SK-N-MC (cell line): Measurements from ENCODE around the gene PACRG.

ENCODE experiments used
- DNase-seq: peaks from one replicate; pipeline ENCODE4 v3.0.0-alpha.2; 2011; ENCODE audit warnings: low read depth, low spot score
- H3K27ac ChIP-seq: fragments of 200-600 bp; sonication (generic); 2 replicates; pipeline ENCODE4 v1.5.1; 2016; ENCODE audit warnings: mixed run types
- H3K36me3 ChIP-seq: fragments of 200-600 bp; sonication (generic); 2 replicates; pipeline ENCODE4 v1.6.1; 2017; ENCODE audit warnings: antibody characterized with exemption, low read length, mixed read lengths; ENCODE audit not compliant: insufficient read depth
- H3K4me3 ChIP-seq: fragments of 200-600 bp; sonication (generic); 2 replicates; pipeline ENCODE4 v1.5.1; 2016
- H3K9ac ChIP-seq: fragments of 200-600 bp; sonication (generic); 2 replicates; pipeline ENCODE4 v1.8.0; 2017; ENCODE audit warnings: mixed run types, mixed read lengths; ENCODE audit not compliant: insufficient read length
- H3K9me3 ChIP-seq: fragments of 200-600 bp; sonication (generic); 2 replicates; pipeline ENCODE4 v1.6.1; 2017; ENCODE audit warnings: low read depth, mild to moderate bottlenecking, antibody characterized with exemption, low read length, moderate library complexity, mixed read lengths
- EZH2 ChIP-seq: fragments of 200-600 bp; sonication (generic); IDR thresholded peaks from one replicate; pipeline ENCODE4 v1.6.1; 2017; ENCODE audit warnings: antibody characterized with exemption
- FOXP2 ChIP-seq: optimal IDR thresholded peaks from 2 replicates; pipeline ENCODE3; 2011; ENCODE audit warnings: mild to moderate bottlenecking, moderate library complexity; ENCODE audit not compliant: insufficient read depth; ENCODE audit errors: extremely low read length, control extremely low read depth
- POLR2AphosphoS5 ChIP-seq: IDR thresholded peaks from 2 replicates; pipeline ENCODE4 v1.6.1; 2012; ENCODE audit warnings: mild to moderate bottlenecking, low read depth, low read length, borderline replicate concordance

Gene PACRG

DNA sequence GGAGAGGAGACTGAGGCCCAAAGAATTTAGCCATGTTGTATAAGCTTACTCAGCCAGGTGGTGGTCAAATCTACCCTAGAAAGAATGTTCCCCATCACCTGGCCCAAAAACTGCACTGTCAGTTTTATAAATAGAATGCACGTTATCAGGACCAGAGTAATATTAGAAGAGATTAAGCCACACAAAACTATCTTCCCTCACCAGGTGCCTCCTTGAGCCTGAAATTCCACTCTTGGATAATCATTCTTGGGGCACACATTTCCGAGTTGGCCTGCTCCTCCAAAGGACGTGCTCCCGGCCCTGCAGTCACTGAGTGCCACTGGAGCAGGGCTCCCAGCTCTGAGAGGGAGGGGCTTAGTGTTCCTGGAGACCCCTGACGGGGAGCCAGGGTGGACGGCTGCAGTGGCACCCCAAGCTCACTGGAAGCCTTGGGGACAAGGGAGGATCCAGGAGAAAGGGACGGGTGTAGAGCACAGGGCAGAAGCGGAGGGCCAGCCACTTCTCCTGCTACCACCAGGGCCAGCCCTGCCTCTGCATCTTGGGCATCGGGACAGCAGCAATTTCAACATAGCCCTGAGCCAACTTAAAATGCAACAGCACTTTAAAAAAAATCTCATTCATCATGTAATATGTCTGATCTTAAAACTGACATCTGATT lies 525.9 kb downstream of the PACRG start:
- H3K36me3 ChIP-seq: no peaks in the 10 kb centered on the region
- no peak overlapping the region for H3K9ac ChIP-seq
- DNase-seq: no peak
- H3K27ac ChIP-seq: no peak overlapping the region
- no peak overlapping the region for H3K4me3 ChIP-seq
- no peaks in the 10 kb centered on the region for H3K9me3 ChIP-seq
- TF ChIP-seq POLR2AphosphoS5 (no peak), FOXP2 (no peak), EZH2 (no peak)

DNA sequence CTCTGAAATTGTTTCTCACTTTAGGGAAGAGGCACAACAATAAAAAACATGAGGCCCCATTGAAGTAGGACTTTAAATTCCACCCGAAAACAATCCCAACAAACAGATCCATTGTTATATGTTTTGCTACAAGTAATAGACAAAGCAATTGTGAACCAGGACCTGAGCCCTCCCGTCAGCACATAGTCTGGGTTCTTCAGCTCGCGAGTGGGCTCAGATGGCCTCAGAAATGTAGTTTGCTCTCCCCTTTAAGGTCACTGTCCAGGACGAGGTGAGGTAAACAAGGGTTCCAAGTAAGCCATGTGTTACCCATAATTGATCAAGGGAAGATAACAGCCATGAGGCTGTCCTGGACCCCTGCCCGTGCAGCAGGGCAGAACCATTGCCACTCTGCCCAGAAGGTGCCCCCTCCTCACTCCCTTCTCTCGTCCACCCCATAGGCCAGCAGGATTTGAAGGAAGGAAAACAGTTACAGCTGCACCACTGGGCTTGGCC lies 526.6 kb downstream of the PACRG start:
- no peak for TF ChIP-seq POLR2AphosphoS5
- no peak for TF ChIP-seq EZH2
- no peak for TF ChIP-seq FOXP2
- no peak for DNase-seq
- Histone ChIP-seq H3K27ac (no peak overlapping the region), H3K9me3 (no peaks in the 10 kb centered on the region), H3K4me3 (no peak overlapping the region), H3K36me3 (no peaks in the 10 kb centered on the region), H3K9ac (no peak overlapping the region)

DNA sequence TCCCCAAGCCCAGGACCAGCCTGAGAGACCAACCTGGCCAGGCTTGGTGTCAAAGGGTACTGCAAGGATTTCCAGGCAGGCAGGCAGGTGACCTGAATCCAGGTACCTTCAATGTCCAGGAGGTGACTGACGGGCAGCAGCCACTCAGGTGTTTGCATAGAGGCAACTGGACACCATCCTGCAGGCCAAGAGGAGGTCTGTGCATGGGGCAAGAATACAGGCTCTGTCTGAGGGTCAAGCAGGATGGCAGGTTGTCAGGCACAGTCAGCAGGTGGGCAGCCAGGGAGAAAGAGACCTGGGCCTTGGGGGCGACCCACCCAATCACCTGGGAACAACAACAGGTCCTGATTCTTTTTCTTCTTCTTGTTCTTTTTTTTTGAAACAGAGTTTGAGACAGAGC lies 527.5 kb downstream of the PACRG start:
- no peak for DNase-seq
- Histone ChIP-seq H3K9ac (no peak overlapping the region), H3K27ac (no peak overlapping the region), H3K36me3 (no peaks in the 10 kb centered on the region), H3K4me3 (no peak overlapping the region), H3K9me3 (no peaks in the 10 kb centered on the region)
- TF ChIP-seq FOXP2 (no peak), EZH2 (no peak), POLR2AphosphoS5 (no peak)

- Histone ChIP-seq H3K4me3 (no peak overlapping the region), H3K36me3 (no peaks in the 10 kb centered on the region), H3K27ac (no peak overlapping the region), H3K9ac (no peak overlapping the region), H3K9me3 (no peaks in the 10 kb centered on the region)
- DNase-seq: no peak
- TF ChIP-seq FOXP2 (no peak), POLR2AphosphoS5 (no peak), EZH2 (no peak)
Measured at GRCh38 chr6:163259689-163260088, 531.9 kb downstream of the PACRG start.

DNA sequence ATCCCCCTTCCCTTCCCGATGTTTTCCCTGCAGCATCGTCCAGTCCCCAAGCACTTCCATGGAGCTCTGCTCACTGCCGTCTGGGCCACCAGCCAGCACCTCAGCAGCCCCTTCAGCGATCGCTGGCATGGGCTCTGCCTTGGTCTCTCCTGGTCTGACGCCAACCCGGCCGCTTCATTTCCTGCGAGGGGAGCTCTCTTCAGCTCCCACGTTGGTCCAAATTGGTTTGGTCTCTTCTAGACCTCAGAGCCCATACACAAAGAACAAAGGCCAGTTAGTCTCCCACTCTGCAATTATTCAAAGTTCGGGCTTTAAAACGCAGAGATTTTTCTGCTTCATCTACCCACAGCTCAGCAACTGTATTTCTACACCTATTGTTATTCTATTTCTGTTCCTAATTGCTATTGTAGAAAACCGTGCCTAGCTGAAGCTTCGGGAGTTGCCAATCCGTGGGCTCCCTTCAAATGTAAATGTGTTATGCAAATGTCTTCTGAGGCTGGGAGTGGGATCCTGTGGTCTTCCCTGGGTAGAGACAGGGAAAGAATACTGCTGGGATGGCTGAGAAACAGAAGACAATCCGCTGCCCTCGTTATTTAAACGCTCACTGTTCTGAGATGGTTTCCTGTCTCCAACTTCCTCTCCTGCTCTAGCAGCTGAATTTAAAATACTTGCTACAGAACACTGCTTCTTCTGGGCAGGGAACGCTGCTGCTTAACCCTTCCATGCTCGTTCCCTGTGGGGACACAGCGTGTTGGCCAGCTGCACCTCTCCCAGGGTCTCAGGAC lies 532.5 kb downstream of the PACRG start:
- H3K9me3 ChIP-seq: no peaks in the 10 kb centered on the region
- DNase-seq: no peak
- H3K27ac ChIP-seq: no peak overlapping the region
- no peak overlapping the region for H3K9ac ChIP-seq
- TF ChIP-seq POLR2AphosphoS5 (no peak), FOXP2 (no peak), EZH2 (no peak)
- H3K36me3 ChIP-seq: no peaks in the 10 kb centered on the region
- H3K4me3 ChIP-seq: no peak overlapping the region; the same call in 1 of the 2 replicates

- Histone ChIP-seq H3K27ac (no peak overlapping the region), H3K9ac (no peak overlapping the region), H3K9me3 (no peaks in the 10 kb centered on the region), H3K4me3 (no peak overlapping the region), H3K36me3 (no peaks in the 10 kb centered on the region)
- DNase-seq: no peak
- TF ChIP-seq FOXP2 (no peak), POLR2AphosphoS5 (no peak)
Measured at GRCh38 chr6:163260911-163261310, 533.1 kb downstream of the PACRG start.

DNA sequence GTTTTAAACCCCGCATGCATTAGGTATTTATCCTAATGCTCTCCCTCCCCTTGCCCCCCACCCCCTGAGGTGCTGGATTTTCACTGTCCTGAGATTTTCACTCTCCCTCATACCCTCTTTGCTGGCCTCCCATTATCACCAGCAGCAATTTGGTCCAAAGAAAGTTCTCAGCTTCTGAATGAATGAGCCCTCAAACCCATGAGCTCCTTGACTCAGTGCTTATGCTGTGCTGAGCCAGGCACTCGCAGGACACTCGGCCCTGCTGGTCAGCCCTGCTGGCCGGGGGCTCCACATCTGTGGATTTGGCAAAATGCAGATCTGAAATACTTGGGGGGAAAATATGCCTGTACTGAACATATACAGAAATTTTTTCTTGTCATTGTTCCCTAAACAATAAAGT lies 533.6 kb downstream of the PACRG start:
- H3K9me3 ChIP-seq: no peaks in the 10 kb centered on the region
- no peak for DNase-seq
- H3K9ac ChIP-seq: no peak overlapping the region
- no peak overlapping the region for H3K27ac ChIP-seq
- TF ChIP-seq FOXP2: no peak
- TF ChIP-seq POLR2AphosphoS5: no peak
- no peak for TF ChIP-seq EZH2
- H3K36me3 ChIP-seq: no peaks in the 10 kb centered on the region
- no peak overlapping the region for H3K4me3 ChIP-seq

DNA sequence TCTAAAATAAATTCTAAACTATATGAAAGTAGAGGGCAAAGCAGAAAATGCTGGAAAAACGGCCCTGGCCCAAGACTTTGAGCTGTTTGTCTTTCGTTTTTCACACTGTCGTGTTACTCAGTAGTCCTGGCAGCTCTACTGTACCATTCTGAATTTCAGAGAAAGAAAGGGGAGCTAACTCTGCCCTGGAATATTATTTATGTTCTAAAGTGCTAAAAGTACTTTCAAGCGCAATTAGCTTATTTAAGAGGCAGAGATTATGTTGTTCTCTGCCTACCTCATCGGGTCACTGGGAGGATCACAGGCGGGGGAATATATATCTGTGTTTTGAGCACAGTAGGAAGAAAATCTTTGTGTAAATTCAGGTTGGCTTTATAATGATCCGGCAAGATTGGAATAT lies 534.3 kb downstream of the PACRG start:
- TF ChIP-seq FOXP2: no peak
- no peak for TF ChIP-seq POLR2AphosphoS5
- no peak for TF ChIP-seq EZH2
- DNase-seq: no peak
- no peak overlapping the region for H3K4me3 ChIP-seq
- H3K27ac ChIP-seq: no peak overlapping the region
- H3K9ac ChIP-seq: no peak overlapping the region
- no peaks in the 10 kb centered on the region for H3K36me3 ChIP-seq
- H3K9me3 ChIP-seq: no peaks in the 10 kb centered on the region
